Right lobe of liver (tissue), 6 donors: ENCODE results near the gene KLHL24. TPM values are rescaled to one million over a fixed set of nuclear protein-coding genes. Genes with fewer than 3 reads are reported as not detected.
"Not testable (repeated sequence)": the region's sequence is repeated elsewhere in the genome, so short reads cannot be mapped to it uniquely, and the experiment has no call there.

Experiments
- ATAC-seq, 4 donors: fragments of 200-7000 bp; cut with Tn5 transposase; one replicate each; pipeline ENCODE4 v1.9.1; 2020; ENCODE audit warnings: mild to moderate bottlenecking in 4 of 4, moderate library complexity in 4 of 4
- DNase-seq, 3 donors: peaks; one replicate each; pipeline ENCODE4 v3.0.0-alpha.2; 2020
- H3K27ac ChIP-seq, 3 donors: fragments of 200-600 bp; one replicate each; pipeline ENCODE4 v1.8.0; 2022
- H3K27me3 ChIP-seq, 2 donors: fragments of 200-600 bp; one replicate each; pipeline ENCODE4 v1.8.0; 2022
- H3K36me3 ChIP-seq, 4 donors: fragments of 200-600 bp; sonication (generic) in 1 of 4; one replicate each; pipeline versions ENCODE4 v1.5.1 to v1.8.0; 2017 to 2022; ENCODE audit warnings: control low read depth in 1 of 4
- H3K4me1 ChIP-seq, 4 donors: fragments of 200-600 bp; sonication (generic) in 1 of 4; one replicate each; pipeline versions ENCODE4 v1.5.1 to v1.8.0; 2017 to 2022; ENCODE audit warnings: control low read depth in 1 of 4
- H3K4me3 ChIP-seq, 3 donors: fragments of 200-600 bp; one replicate each; pipeline ENCODE4 v1.8.0; 2022
- H3K9me3 ChIP-seq, 4 donors: fragments of 200-600 bp; sonication (generic) in 1 of 4; one replicate each; pipeline versions ENCODE4 v1.5.1 to v1.8.0; 2017 to 2022; ENCODE audit warnings: control low read depth in 1 of 4
- CTCF ChIP-seq, 4 donors: fragments of 200-600 bp in 3 of 4; fragments of 450-650 bp in 1 of 4; IDR thresholded peaks; one replicate each; pipeline versions ENCODE4 v1.5.1 to v1.8.0; 2016 to 2022; ENCODE audit warnings: antibody characterized with exemption in 4 of 4, mild to moderate bottlenecking in 2 of 4
- POLR2A ChIP-seq: fragments of 450-650 bp; IDR thresholded peaks from one replicate; pipeline ENCODE4 v1.6.1; 2017; ENCODE audit warnings: antibody characterized with exemption, mild to moderate bottlenecking
- whole genome bisulfite sequencing: methylation state at CpG from one replicate; pipeline ENCODE4 v1.1.6; 2018; ENCODE audit warnings: low coverage, low lambda C conversion rate; ENCODE audit not compliant: insufficient coverage; ENCODE audit errors: missing lambda C conversion rate; 5-methylcytosine and 5-hydroxymethylcytosine counted together
- intact Hi-C, 2 donors: fragments of 100-400 bp; cut with DNase I; formaldehyde crosslinking; loops; one replicate each; pipeline versions ENCODE4 v1.11.2 to v1.14.1; 2022
- total RNA-seq, 6 experiments: library from RNA; depleted of rRNA in 2 of 6; stranded (reverse); fragments of >200 nt in 2 of 6; fragmentation: NEBNext Ultra II Directional in 3 of 6; extraction: Animal tissue kit (Norgen Biotek cat#: 25700) in 3 of 6; gene quantifications; one replicate each; pipeline versions ENCODE4 v1.1.0 to v1.2.4, GENCODE V29; 2016 to 2023
- donor health status: DM: no; HTN: yes; CAD: no.
- donor health status: DM: no; HTN: no; CAD: no.
- donor health status: DM: no; HTN: no; CAD: no.
- donor health status: DM: no; HTN: yes; CAD: no.
- donor health status: DM: no; HTN: yes; CAD: no.

Gene KLHL24
- total RNA-seq, 6 experiments from 2014 or later: 26.3 to 43.9 (median 32.0) TPM

GRCh38 chr3:183635107-183635430 lies 354 bp upstream of the KLHL24 start:
- Histone ChIP-seq H3K9me3 (no peaks in the 10 kb centered on the region), H3K36me3 (no peaks in the 10 kb centered on the region), H3K27ac (peak overlapping the region; percentile 99 to 100 (median 99)), H3K4me1 (peaks cover 0 to 23% (median 0%) of the 10 kb centered on the region in 4 donors), H3K4me3 (peak overlapping the region; percentile 92 to 98 (median 95)), H3K27me3 (no peaks in the 10 kb centered on the region)
- WGBS: 2% methylated on average over 9 of the region's 9 CpGs
- intact Hi-C loops: no loop called here
- ATAC-seq (peak in 3 of 4 donors; percentile 1 to 5 (median 3)), DNase-seq (no peak)
- TF ChIP-seq POLR2A (no peak), CTCF (IDR thresholded peaks at IDR 0.05) (no peak)

GRCh38 chr3:183636221-183637105 lies 1.0 kb downstream of the KLHL24 start:
- peaks cover 0 to 23% (median 0%) of the 10 kb centered on the region in 4 donors for H3K4me1 ChIP-seq
- H3K4me3 ChIP-seq: peak overlapping the region; percentile 92 to 98 (median 95)
- 4% methylated on average over 11 of the region's 84 CpGs for WGBS
- H3K27me3 ChIP-seq: no peaks in the 10 kb centered on the region
- no peaks in the 10 kb centered on the region for H3K9me3 ChIP-seq
- peak overlapping the region; percentile 99 to 100 (median 99) for H3K27ac ChIP-seq
- H3K36me3 ChIP-seq: no peaks in the 10 kb centered on the region
- DNase-seq (peak; percentile 96 to 98 (median 98)), ATAC-seq (peak; percentile 82 to 90 (median 84))
- intact Hi-C loops: no loop called here
- peak; percentile 73 for TF ChIP-seq POLR2A
- no peak for TF ChIP-seq CTCF (IDR thresholded peaks at IDR 0.05)

GRCh38 chr3:183637106-183637486 lies 1.7 kb downstream of the KLHL24 start:
- TF ChIP-seq CTCF (IDR thresholded peaks at IDR 0.05): no peak
- no peak for TF ChIP-seq POLR2A
- DNase-seq: no peak
- intact Hi-C loops: no loop called here
- Histone ChIP-seq H3K36me3 (no peaks in the 10 kb centered on the region), H3K4me1 (peaks cover 0 to 23% (median 0%) of the 10 kb centered on the region in 4 donors), H3K27me3 (no peaks in the 10 kb centered on the region), H3K27ac (peak overlapping the region; percentile 99 to 100 (median 99)), H3K9me3 (no peaks in the 10 kb centered on the region), H3K4me3 (peak overlapping the region; percentile 92 to 98 (median 95))
- no peak for ATAC-seq
- 7% methylated on average over 6 of the region's 6 CpGs for WGBS

GRCh38 chr3:183637633-183638032 lies 2.2 kb downstream of the KLHL24 start:
- intact Hi-C loops, ATAC-seq, DNase-seq, H3K27me3 ChIP-seq, H3K36me3 ChIP-seq, H3K9me3 ChIP-seq: not testable (repeated sequence)
- Histone ChIP-seq H3K4me1 (peaks cover 0 to 23% (median 0%) of the 10 kb centered on the region in 4 donors), H3K4me3 (peak overlapping the region in 2 of 3 donors; percentile 95 to 98), H3K27ac (peak overlapping the region in 2 of 3 donors; percentile 99 to 100)
- 55% methylated on average over 10 of the region's 14 CpGs for WGBS
